GM18499 (cell line): Measurements from ENCODE around the gene CABP4.
"Not testable (repeated sequence)": the region's sequence is repeated elsewhere in the genome, so short reads cannot be mapped to it uniquely, and the experiment has no call there.

ENCODE experiments used
- ATAC-seq: cut with Tn5 transposase; IDR thresholded peaks from one replicate; pipeline ENCODE4 v1.9.1; 2021; ENCODE audit warnings: moderate number of reproducible peaks; ENCODE audit not compliant: insufficient read depth, unreplicated experiment

The CABP4 gene

DNA sequence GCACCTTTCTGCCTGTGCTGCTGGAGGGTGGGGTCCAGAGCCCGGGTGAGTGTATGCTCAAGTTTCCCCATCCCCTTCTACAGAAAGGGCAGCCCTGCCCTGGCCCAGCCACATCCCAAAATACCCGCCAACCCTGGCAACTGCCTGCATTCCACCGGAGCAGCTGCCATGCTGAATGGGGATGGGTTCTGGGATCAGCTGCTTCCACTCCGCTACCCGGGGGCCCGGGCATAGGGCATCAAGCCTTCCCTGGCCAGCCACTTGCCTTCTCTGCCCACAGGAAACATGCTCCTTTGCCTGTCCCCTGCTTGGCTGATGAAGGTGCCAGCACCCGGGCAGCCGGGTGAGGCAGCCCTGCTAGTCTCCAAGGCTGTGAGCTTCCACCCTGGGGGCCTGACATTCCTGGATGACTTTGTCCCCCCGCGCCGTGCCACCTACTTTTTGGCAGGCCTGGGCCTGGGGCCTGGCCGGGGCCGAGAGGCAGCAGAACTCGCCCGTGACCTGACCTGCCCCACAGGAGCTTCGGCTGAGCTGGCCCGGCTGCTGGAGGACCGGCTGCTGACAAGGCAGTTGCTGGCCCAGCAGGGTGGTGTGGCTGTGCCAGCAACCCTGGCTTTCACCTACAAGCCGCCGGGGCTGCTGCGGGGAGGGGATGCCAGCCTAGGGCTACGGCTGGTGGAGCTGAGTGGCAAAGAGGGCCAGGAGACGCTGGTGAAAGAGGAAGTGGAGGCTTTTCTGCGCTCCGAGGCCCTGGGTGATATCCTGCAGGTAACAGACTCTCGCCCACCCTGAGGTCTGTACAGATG, 36.5 kb upstream of the CABP4 start:
- no peak for ATAC-seq

GRCh38 chr11:67419325-67420049, 35.7 kb upstream of the CABP4 start:
- no peak for ATAC-seq

DNA sequence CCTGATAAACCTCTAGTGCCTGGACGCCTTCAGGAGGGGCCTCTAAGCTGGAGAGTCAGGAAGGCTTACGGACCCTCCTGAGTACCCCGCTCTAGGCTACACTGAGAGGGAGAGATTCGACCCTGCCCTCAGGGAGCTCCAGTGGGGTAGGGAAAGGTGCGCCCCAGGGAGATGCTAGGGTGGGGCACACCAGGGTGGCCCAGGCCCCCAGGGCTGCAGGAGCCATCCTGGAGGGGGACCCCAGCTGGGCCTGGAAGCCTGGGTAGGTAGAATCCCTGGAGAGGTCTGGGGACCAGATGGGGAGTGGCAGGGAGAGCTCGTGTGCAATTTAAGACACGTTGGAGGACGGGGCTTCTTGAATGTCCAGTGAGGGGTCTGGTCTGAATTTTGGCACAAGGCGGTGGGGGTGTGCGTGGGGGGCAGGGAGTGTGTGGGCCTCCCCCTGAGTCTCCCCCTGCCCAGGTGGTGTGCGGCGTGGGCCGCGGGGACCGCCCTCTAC, 35.0 kb upstream of the CABP4 start:
- ATAC-seq: no peak

DNA sequence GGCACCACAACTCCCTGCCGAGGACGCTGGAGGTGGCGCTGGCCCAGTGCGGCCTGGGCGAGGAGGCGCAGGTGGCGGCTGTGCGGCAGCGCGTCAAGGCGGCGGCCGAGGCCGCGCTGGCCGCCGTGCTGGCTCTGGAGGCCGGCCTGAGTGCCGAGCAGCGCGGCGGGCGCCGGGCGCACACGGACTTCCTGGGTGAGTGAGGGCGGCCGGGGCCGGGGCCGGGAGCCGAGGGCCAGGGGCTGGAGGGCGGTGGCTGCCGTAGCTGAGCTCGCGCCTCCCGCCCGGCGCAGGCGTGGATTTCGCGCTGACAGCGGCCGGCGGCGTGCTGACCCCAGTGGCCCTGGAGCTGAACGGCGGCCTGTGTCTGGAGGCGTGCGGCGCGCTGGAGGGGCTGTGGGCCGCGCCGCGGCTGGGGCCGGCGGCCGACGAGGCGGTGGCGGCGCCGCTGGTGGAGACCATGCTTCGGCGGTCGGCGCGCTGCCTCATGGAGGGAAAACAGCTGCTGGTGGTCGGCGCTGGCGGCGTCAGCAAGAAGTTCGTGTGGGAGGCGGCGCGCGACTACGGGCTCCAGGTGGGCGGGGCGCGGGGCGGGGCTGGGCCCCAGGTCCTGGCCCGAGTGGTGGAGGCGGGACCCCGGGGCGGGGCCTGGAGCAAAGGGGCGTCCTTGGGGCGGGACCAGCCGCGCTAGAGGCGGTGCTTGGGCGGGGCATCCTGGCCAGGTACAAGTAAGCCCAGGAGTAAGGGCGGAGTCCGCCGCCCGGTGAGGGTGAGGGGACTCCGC, 34.3 kb upstream of the CABP4 start:
- peak; percentile 48 for ATAC-seq

GRCh38 chr11:67421430-67422031, 33.6 kb upstream of the CABP4 start:
- no peak for ATAC-seq

DNA sequence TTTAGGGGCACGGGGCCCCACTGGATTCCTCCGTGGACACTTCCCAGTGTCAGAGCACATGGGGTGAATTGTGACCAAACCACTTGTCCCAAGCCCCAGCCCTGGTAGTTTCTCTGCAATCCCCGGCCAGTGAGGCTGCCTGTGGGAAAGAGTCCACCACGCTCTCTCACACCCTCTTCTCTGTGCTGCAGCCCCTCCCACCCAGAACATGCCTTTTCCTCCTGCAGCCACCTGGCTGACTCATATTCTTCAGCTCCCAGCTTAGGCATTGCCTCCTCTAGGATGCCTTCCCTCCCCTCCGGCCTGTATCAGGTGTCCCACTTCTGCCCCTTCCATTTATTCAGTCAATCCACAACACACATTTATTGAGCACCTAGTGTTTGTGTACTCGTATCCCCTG, 32.3 kb upstream of the CABP4 start:
- ATAC-seq: no peak

GRCh38 chr11:67423466-67423865, 31.7 kb upstream of the CABP4 start:
- ATAC-seq: no peak

GRCh38 chr11:67423891-67424613, 31.1 kb upstream of the CABP4 start:
- ATAC-seq: no peak

- not testable (repeated sequence) for ATAC-seq
Measured at GRCh38 chr11:67427364-67427859, 27.7 kb upstream of the CABP4 start.

GRCh38 chr11:67428052-67429001, 26.8 kb upstream of the CABP4 start, which contains the start of gene RPS6KB2:
RPS6KB2 (plus strand) TSS chr11:67428494; CDS start chr11:67428546, 52 bp downstream.
- ATAC-seq: peak; percentile 55

DNA sequence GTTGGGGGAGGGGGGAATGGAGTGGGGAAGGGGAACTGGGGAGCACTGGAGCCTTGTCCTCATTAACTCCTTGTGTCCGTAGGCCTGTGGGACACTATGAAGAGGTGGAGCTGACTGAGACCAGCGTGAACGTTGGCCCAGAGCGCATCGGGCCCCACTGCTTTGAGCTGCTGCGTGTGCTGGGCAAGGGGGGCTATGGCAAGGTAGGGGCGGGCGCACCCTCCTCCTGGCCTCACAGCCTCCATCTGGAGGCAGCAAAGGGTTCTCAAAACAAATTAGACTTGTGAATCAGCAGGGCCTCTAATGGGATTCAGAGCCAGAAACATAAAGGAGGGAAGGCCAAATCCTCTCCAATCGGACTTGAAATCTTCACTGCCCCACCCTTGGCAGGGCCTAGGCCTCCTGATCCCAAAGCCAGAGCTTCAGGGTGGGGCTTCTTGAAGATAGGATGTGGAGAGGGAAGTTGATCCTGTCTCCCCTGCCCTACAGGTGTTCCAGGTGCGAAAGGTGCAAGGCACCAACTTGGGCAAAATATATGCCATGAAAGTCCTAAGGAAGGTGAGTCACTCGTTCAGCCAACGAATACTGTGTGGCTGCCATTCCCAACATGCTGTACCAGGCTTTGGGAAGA, 26.0 kb upstream of the CABP4 start:
- ATAC-seq: no peak

GRCh38 chr11:67429722-67430121, 25.4 kb upstream of the CABP4 start:
- no peak for ATAC-seq

GRCh38 chr11:67431346-67432249, 23.6 kb upstream of the CABP4 start:
- no peak for ATAC-seq

GRCh38 chr11:67432655-67433349, 22.4 kb upstream of the CABP4 start:
- no peak for ATAC-seq

DNA sequence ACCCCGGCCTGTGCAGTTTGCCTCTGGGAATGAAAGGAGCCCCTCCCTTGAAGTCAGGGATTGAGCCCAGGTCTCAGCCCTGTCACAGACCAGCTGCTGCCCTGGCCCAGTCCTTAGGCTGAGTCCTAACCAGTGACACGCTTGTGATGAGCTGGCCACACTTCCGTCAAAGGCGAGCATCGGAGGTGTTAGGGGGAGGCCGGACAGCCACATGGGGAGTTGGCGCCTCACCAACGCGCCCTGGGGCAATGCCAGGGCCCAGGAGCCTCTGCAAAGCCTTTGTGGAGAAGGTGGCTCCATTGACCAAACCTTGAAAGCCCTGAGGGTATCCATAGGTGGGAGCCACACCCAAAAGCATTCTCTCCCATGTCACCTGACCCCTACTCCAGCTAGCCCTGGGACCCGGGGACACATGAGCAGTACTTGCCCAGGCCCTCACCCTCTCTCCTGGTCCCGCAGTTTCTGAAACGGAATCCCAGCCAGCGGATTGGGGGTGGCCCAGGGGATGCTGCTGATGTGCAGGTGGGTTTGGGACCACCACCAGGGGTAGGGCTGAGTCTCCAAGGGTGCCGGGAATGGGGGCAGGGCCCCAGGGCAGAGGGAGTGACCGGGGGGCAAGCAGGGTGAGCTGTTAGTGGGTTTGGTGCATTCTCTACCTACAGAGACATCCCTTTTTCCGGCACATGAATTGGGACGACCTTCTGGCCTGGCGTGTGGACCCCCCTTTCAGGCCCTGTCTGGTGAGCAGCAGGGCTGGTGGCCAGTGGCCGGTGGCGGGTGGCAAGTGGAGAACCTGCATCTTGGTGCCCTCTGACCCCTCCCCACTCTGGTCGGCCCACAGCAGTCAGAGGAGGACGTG, 21.4 kb upstream of the CABP4 start:
- ATAC-seq: no peak
